GM12878 (cell line): ENCODE results near the gene CYP1A1.

Experiments
- CHD2 ChIP-seq: IDR thresholded peaks from 2 replicates; pipeline ENCODE4 v1.6.1; 2011; ENCODE audit warnings: low read depth, low read length, improper control_type of control experiment, borderline replicate concordance
- DPF2 ChIP-seq: fragments of 450-650 bp; IDR thresholded peaks from 2 replicates; pipeline ENCODE4 v1.6.1; 2017; ENCODE audit warnings: mild to moderate bottlenecking
- E2F8 ChIP-seq: fragments of 450-650 bp; IDR thresholded peaks from 2 replicates; pipeline ENCODE4 v1.6.1; 2018; ENCODE audit warnings: mild to moderate bottlenecking, low read depth, moderate library complexity; ENCODE audit not compliant: partially characterized antibody
- EP300 ChIP-seq, 2 experiments: fragments of 150-350 bp in 1 of 2; IDR thresholded peaks; 2 replicates each; pipeline ENCODE4 v1.6.1; 2011 to 2012; ENCODE audit warnings: low read depth in 2 of 2, low read length in 2 of 2, borderline replicate concordance in 1 of 2, improper control_type of control experiment in 1 of 2, inconsistent platforms in 1 of 2; ENCODE audit not compliant: control insufficient read depth in 1 of 2
- IKZF2 ChIP-seq, 2 experiments: fragments of 450-650 bp; IDR thresholded peaks; 2 replicates each; pipeline ENCODE4 v1.6.1; 2017; ENCODE audit warnings: mild to moderate bottlenecking in 2 of 2, moderate library complexity in 2 of 2
- JUND ChIP-seq: IDR thresholded peaks from 2 replicates; pipeline ENCODE4 v1.6.1; 2012; ENCODE audit warnings: low read depth, mild to moderate bottlenecking, low read length, improper control_type of control experiment, moderate library complexity
- NFXL1 ChIP-seq: fragments of 450-650 bp; IDR thresholded peaks from 2 replicates; pipeline ENCODE4 v1.6.1; 2017; ENCODE audit warnings: antibody characterized with exemption, mild to moderate bottlenecking, borderline replicate concordance
- YY1 ChIP-seq: IDR thresholded peaks from 2 replicates; pipeline ENCODE4 v1.6.1; 2011; ENCODE audit warnings: low read depth, mild to moderate bottlenecking, low read length
- TF ChIP-seq, protein P1 (sequence below), 3 experiments: IDR thresholded peaks in 2 of 3; conservative IDR thresholded peaks in 1 of 3; 2 replicates each; pipeline ENCODE4 v1.5.1; 2011; ENCODE audit warnings: low read depth in 3 of 3, low read length in 3 of 3, mild to moderate bottlenecking in 3 of 3, control low read depth in 2 of 3, moderate library complexity in 2 of 3, inconsistent platforms in 1 of 3, mixed read lengths in 1 of 3; ENCODE audit not compliant: control insufficient read depth in 2 of 3, insufficient read depth in 1 of 3; ENCODE audit errors: extremely low read depth in 1 of 3

DNA sequence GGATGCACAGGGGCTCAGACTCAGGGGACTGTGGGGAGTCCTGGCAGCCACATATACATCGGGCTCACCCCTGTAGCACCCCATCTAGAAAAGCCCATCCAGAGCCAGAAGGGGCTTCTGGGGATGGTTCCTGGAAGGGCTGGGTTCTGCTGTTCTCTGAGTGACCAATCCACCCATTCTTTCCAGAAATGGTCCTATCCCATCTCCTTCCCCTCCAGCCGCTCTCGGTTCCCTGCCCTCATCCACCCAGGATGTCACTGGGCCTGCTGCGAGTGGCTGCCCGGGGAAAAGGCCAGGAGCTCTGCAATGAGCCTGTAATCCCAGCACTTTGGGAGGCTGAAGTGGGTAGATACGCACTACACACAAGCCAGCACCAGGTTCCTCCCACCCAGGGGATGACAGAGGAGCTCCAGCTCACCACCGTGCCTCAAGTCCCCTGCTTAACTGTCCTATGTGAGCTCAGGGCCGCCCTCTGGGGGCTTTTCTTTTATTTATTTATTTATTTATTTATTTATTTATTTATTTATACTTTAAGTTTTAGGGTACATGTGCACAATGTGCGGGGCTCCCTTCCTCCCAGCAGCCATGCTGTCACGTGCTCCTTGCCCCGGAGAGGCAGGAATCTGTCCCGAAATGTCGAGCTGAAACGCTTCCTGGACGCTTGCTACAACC lies 42.9 kb upstream of the CYP1A1 start:
- no peak for TF ChIP-seq YY1
- TF ChIP-seq IKZF2 (IDR thresholded peaks at IDR 0.05): no peak
- no peak for TF ChIP-seq JUND
- TF ChIP-seq, protein P1, sequence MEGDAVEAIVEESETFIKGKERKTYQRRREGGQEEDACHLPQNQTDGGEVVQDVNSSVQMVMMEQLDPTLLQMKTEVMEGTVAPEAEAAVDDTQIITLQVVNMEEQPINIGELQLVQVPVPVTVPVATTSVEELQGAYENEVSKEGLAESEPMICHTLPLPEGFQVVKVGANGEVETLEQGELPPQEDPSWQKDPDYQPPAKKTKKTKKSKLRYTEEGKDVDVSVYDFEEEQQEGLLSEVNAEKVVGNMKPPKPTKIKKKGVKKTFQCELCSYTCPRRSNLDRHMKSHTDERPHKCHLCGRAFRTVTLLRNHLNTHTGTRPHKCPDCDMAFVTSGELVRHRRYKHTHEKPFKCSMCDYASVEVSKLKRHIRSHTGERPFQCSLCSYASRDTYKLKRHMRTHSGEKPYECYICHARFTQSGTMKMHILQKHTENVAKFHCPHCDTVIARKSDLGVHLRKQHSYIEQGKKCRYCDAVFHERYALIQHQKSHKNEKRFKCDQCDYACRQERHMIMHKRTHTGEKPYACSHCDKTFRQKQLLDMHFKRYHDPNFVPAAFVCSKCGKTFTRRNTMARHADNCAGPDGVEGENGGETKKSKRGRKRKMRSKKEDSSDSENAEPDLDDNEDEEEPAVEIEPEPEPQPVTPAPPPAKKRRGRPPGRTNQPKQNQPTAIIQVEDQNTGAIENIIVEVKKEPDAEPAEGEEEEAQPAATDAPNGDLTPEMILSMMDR (IDR thresholded peaks at IDR 0.05 in 2 of 3, conservative IDR thresholded peaks at IDR 0.05 in 1 of 3; ENCODE audit: control insufficient read depth in 2 of 3, extremely low read depth in 1 of 3, insufficient read depth in 1 of 3, low read depth in 3 of 3, low read length in 3 of 3): no peak
- TF ChIP-seq NFXL1: no peak
- no peak for TF ChIP-seq CHD2
- TF ChIP-seq DPF2: no peak
- no peak for TF ChIP-seq EP300 (IDR thresholded peaks at IDR 0.05; ENCODE audit: borderline replicate concordance in 1 of 2, control insufficient read depth in 1 of 2, low read depth in 2 of 2, low read length in 2 of 2)
- TF ChIP-seq E2F8: no peak
